GM21619 (cell line): Measurements from ENCODE around the gene CATSPER2.
A peak's percentile ranks its signal among the peaks of the same experiment; 100 is the strongest.
"Not testable (repeated sequence)": the region's sequence is repeated elsewhere in the genome, so short reads cannot be mapped to it uniquely, and the experiment has no call there.

Experiments used
- ATAC-seq: cut with Tn5 transposase; IDR thresholded peaks from one replicate; pipeline ENCODE4 v1.9.1; 2021; ENCODE audit not compliant: unreplicated experiment

The CATSPER2 gene

GRCh38 chr15:43648649-43649429 lies at the start of gene CATSPER2:
Gene CATSPER2, minus strand, starts transcription at chr15:43648844. Its CDS starts 783 bp downstream, at chr15:43648061.
- ATAC-seq, result no peak

- ATAC-seq, result not testable (repeated sequence)
Measured at GRCh38 chr15:43693148-43694022, 44.7 kb upstream of the CATSPER2 start, which contains the start of gene CKMT1A. Gene CKMT1A, plus strand, starts transcription at chr15:43693859. Its CDS starts 192 bp downstream, at chr15:43694051.

DNA sequence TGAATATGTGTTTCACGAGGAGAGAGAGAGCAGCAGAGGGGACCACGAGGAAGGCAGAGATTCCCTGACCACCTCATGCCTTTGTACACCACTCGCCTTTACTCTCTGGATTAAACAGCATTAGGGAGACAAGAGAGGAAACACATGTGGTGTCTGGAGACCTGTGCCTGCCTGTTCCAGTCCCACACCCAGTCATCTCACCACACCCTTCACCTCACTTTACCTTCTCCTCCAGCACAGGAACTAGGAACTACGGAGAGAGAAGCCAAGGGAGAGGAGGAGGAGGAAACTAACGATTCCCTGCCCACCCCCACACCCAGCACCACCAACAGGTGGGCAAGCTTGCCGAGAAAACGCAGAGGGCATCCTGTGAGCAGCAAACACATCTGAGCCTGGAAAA lies 44.0 kb upstream of the CATSPER2 start:
- not testable (repeated sequence) for ATAC-seq

GRCh38 chr15:43689604-43690301 lies 41.1 kb upstream of the CATSPER2 start:
- peak; percentile 96 for ATAC-seq

DNA sequence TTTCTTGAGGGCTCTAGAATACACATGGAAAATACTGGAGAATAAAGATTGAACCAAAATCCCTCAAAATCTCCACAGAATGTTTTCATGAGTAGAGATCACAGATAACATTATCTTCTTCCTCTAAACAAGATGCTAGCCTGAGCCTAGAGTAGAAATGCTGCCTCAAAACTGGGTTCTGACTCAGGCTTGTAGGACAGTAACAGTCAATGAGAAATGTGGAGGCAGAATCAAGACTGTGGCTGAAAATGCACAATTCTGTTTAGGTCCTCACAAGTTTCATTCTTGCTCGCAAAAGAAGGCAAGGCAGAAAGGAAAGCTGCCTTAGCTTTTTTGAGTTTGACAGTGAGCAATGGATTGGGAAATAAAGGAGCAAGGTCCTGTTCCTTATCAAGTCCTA lies 25.5 kb upstream of the CATSPER2 start:
- not testable (repeated sequence) for ATAC-seq

- ATAC-seq, result not testable (repeated sequence)
Measured at GRCh38 chr15:43666177-43666576, 17.5 kb upstream of the CATSPER2 start.

- not testable (repeated sequence) for ATAC-seq
Measured at GRCh38 chr15:43663333-43663732, 14.7 kb upstream of the CATSPER2 start.

GRCh38 chr15:43662293-43662692 lies 13.6 kb upstream of the CATSPER2 start:
- ATAC-seq, result not testable (repeated sequence)

GRCh38 chr15:43659727-43660126 lies 11.1 kb upstream of the CATSPER2 start:
- not testable (repeated sequence) for ATAC-seq

- ATAC-seq, result not testable (repeated sequence)
Measured at GRCh38 chr15:43649430-43649926, 834 bp upstream of the CATSPER2 start.

- ATAC-seq, result peak; percentile 69
Measured at GRCh38 chr15:43638464-43639204, 10.0 kb downstream of the CATSPER2 start.

- ATAC-seq, result not testable (repeated sequence)
Measured at GRCh38 chr15:43626937-43627336, 21.7 kb downstream of the CATSPER2 start.

DNA sequence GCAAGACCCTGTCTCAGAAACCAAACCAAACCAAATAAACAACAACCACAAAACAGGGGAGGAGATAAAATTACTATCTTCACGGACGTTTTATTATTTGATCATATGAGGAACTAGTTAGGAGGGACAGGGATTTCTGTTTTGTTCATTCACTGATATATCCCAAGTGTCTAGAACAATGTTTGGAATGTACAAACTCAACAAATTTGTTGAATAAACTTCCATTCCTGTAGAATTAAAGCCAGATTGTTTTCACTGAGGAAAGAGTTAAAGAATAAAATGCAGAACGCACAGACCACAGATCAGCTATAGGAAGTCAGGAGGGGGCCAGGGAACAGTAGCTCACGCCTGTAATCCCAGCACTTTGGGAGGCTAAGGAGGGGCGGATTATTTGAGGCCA lies 23.5 kb downstream of the CATSPER2 start:
- ATAC-seq, result no peak

DNA sequence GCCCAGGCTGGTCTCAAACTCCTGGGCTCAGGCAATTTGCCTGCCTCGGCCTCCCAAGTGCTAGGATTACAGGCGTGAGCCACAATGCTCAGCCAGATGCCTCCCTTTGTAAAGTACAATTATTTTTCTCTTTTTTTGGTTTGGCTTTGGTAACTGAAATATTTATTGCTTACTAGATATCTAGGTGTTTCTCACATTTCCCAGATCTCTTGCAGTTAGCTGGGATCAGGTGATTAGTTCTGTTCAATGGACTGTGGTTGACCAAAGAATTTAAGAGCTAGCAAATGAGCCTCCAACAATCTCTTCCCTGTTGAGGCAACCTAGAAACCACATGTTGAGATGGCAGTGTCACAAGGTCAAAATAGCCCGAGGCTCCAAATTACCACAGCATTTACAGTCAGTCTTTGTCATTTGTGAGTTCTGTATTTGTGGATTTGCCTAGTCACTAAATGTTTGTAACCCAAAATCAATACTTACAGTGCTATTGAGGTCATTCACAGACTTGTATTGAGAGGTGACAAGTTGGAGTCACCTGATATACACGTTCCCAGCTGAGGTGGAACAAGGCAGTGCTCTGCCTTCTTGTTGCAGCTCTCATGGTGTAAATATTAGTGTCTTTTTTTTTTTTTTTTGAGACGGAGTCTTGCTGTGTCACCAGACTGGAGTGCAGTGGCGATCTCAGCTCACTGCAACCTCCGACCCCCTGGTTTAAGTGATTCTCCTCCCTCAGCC lies 26.4 kb downstream of the CATSPER2 start:
- not testable (repeated sequence) for ATAC-seq

- not testable (repeated sequence) for ATAC-seq
Measured at GRCh38 chr15:43618700-43619099, 29.9 kb downstream of the CATSPER2 start, which contains the start of gene STRC. Gene STRC, minus strand, starts transcription at chr15:43618800. Its CDS starts 78 bp downstream, at chr15:43618722.

GRCh38 chr15:43617750-43618149 lies 30.9 kb downstream of the CATSPER2 start:
- ATAC-seq, result not testable (repeated sequence)

DNA sequence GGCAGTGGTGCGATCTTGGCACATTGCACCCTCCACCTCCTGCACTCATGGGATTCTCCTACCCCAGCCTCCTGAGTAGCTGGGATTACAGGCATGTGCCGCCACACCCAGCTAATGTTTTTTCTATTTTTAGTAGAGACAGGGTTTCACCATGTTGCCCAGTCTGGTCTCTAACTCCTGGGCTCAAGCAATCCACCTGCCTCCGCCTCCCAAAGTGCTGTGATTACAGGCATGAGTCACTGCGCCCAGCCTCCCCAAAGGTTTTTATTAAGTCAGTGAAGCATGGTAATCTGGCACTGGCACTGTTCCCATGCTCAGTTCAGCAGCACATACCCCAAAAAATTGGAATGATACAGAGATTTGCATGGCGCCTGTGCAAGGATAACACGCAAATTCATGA lies 46.4 kb downstream of the CATSPER2 start:
- not testable (repeated sequence) for ATAC-seq

- not testable (repeated sequence) for ATAC-seq
Measured at GRCh38 chr15:43600200-43600599, 48.4 kb downstream of the CATSPER2 start.

GRCh38 chr15:43599131-43599530 lies 49.5 kb downstream of the CATSPER2 start:
- not testable (repeated sequence) for ATAC-seq
